NB4 (cell line): Measurements from ENCODE around the gene SERINC2.

Experiments used
- MYC ChIP-seq: IDR thresholded peaks from 2 replicates; pipeline ENCODE4 v1.6.1; 2011; ENCODE audit warnings: low read depth, low read length
- POLR2A ChIP-seq: IDR thresholded peaks from 2 replicates; pipeline ENCODE4 v1.6.1; 2011; ENCODE audit warnings: mild to moderate bottlenecking; ENCODE audit not compliant: insufficient read length; ENCODE audit errors: extremely low read depth
- TF ChIP-seq, protein P1 (sequence below): IDR thresholded peaks from one replicate; pipeline ENCODE4 v1.5.1; 2012; ENCODE audit warnings: low read depth, low read length

DNA sequence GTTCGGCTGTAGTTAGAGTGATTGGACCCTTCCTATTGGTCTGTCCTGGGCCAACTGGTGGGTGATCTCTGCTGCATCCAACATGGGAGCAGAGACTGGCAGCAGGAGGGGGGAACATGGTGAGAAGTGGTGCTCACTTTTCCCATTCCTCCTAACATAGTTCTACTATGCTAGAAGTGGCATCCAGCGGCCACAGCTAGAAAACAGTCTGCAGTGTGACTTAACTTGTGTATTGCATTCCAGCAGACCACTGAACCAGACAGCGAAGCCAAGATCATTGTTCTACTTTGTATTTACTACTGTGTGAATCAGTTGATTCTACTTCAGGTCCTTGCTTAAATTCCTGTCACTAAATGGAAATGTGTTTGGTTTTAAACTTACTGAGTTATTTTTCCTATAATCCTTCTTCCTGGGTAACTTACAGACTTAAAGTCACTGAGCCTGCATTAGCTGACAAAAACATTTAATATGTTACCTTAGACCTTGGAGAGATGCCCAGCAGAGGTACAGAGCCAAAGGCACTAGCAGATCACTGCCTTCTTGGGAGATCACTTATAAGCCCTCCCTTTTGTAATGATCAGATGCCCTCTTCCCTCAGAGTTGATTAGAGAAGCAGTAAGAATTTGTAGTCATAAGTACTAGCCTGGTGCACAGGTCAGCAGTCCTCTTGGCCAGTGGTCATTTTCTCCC, 48.3 kb upstream of the SERINC2 start:
- TF ChIP-seq, protein P1, sequence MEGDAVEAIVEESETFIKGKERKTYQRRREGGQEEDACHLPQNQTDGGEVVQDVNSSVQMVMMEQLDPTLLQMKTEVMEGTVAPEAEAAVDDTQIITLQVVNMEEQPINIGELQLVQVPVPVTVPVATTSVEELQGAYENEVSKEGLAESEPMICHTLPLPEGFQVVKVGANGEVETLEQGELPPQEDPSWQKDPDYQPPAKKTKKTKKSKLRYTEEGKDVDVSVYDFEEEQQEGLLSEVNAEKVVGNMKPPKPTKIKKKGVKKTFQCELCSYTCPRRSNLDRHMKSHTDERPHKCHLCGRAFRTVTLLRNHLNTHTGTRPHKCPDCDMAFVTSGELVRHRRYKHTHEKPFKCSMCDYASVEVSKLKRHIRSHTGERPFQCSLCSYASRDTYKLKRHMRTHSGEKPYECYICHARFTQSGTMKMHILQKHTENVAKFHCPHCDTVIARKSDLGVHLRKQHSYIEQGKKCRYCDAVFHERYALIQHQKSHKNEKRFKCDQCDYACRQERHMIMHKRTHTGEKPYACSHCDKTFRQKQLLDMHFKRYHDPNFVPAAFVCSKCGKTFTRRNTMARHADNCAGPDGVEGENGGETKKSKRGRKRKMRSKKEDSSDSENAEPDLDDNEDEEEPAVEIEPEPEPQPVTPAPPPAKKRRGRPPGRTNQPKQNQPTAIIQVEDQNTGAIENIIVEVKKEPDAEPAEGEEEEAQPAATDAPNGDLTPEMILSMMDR: no peak
- TF ChIP-seq POLR2A (no peak), MYC (no peak)
